ENCODE results near the gene TXNRD2.

DNA sequence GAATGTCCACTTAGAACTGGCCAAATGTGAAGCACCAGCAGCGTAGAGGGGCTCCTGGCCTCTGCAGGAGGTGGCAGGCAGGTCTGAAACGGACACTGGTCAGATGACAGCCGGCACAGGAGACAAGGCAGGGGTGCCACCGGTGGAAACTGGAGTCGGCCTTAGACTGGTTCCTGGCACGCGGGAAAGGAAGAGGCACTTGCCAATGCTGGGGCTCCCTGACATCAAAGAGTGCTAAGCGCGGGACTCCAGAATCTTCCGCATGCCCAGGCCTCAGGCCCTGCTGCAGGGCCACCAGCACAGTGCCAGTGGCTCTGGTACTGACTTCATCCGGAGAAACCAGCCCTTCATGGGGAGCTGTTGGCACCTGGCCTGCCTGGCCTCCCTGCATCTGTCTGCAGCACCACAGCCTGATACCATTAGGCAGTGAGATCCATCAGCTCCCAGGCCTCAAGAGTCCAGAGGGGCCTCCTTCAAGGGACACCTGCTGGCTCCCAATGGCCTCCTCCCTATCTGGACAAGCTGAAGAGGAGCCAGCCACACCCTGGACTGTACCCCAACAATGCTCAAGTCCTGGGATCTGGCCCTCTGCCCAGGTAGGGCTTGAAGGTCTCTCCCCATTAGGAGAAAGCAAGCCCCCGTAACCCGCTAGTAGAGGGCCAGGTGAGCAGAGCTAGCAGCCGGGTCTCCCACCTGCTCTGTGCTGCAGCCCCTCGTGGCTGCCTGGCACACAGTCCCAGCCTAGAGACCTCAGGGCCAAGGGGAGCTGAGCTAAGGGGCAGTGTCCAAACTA, 57.3 kb downstream of the TXNRD2 start:
- TF ChIP-seq RAD21 (IDR thresholded peaks at IDR 0.05; ENCODE audit: low read depth), result no peak
- TF ChIP-seq, protein P1, sequence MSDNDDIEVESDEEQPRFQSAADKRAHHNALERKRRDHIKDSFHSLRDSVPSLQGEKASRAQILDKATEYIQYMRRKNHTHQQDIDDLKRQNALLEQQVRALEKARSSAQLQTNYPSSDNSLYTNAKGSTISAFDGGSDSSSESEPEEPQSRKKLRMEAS (IDR thresholded peaks at IDR 0.05), result no peak
- TF ChIP-seq EP300 (IDR thresholded peaks at IDR 0.05; ENCODE audit: borderline replicate concordance), result no peak
- TF ChIP-seq, protein P2, sequence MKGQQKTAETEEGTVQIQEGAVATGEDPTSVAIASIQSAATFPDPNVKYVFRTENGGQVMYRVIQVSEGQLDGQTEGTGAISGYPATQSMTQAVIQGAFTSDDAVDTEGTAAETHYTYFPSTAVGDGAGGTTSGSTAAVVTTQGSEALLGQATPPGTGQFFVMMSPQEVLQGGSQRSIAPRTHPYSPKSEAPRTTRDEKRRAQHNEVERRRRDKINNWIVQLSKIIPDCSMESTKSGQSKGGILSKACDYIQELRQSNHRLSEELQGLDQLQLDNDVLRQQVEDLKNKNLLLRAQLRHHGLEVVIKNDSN (IDR thresholded peaks at IDR 0.05), result no peak
- TF ChIP-seq YY1 (IDR thresholded peaks at IDR 0.05; ENCODE audit: low read depth), result no peak
- TF ChIP-seq TEAD4 (IDR thresholded peaks at IDR 0.05), result no peak
- no peak for TF ChIP-seq TAF1 (IDR thresholded peaks at IDR 0.05; ENCODE audit: low read depth)
- no peak for TF ChIP-seq ZBTB7A (IDR thresholded peaks at IDR 0.05; ENCODE audit: low read depth)
- no peak for TF ChIP-seq FOXM1 (IDR thresholded peaks at IDR 0.05; ENCODE audit: borderline replicate concordance, low read depth)
- TF ChIP-seq, protein P3, sequence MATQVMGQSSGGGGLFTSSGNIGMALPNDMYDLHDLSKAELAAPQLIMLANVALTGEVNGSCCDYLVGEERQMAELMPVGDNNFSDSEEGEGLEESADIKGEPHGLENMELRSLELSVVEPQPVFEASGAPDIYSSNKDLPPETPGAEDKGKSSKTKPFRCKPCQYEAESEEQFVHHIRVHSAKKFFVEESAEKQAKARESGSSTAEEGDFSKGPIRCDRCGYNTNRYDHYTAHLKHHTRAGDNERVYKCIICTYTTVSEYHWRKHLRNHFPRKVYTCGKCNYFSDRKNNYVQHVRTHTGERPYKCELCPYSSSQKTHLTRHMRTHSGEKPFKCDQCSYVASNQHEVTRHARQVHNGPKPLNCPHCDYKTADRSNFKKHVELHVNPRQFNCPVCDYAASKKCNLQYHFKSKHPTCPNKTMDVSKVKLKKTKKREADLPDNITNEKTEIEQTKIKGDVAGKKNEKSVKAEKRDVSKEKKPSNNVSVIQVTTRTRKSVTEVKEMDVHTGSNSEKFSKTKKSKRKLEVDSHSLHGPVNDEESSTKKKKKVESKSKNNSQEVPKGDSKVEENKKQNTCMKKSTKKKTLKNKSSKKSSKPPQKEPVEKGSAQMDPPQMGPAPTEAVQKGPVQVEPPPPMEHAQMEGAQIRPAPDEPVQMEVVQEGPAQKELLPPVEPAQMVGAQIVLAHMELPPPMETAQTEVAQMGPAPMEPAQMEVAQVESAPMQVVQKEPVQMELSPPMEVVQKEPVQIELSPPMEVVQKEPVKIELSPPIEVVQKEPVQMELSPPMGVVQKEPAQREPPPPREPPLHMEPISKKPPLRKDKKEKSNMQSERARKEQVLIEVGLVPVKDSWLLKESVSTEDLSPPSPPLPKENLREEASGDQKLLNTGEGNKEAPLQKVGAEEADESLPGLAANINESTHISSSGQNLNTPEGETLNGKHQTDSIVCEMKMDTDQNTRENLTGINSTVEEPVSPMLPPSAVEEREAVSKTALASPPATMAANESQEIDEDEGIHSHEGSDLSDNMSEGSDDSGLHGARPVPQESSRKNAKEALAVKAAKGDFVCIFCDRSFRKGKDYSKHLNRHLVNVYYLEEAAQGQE (IDR thresholded peaks at IDR 0.05; ENCODE audit: low read depth), result no peak
- no peak for TF ChIP-seq CEBPB (IDR thresholded peaks at IDR 0.05)
- no peak for TF ChIP-seq CREB1 (IDR thresholded peaks at IDR 0.05; ENCODE audit: low read depth)

Measured in Ishikawa (cell line).